HG02970 (cell line): ENCODE results near the gene PCDH7.

Source experiments
- ATAC-seq: cut with Tn5 transposase; IDR thresholded peaks from one replicate; pipeline ENCODE4 v1.9.1; 2021; ENCODE audit warnings: mild to moderate bottlenecking, moderate library complexity, moderate number of reproducible peaks; ENCODE audit not compliant: unreplicated experiment, low FRiP score

Gene PCDH7

GRCh38 chr4:30720021-30720660 lies at the start of gene PCDH7:
TSS of gene PCDH7 (plus strand) at chr4:30720369. CDS start at chr4:30721423, 1,054 bp downstream.
- ATAC-seq: no peak

GRCh38 chr4:30671926-30672448 lies 48.2 kb upstream of the PCDH7 start:
- ATAC-seq: no peak

GRCh38 chr4:30696191-30696590 lies 24.0 kb upstream of the PCDH7 start:
- no peak for ATAC-seq

GRCh38 chr4:30714408-30715031 lies 5.6 kb upstream of the PCDH7 start:
- ATAC-seq: no peak

- no peak for ATAC-seq
Measured at GRCh38 chr4:30716158-30716557, 4.0 kb upstream of the PCDH7 start.

GRCh38 chr4:30716681-30717207 lies 3.4 kb upstream of the PCDH7 start:
- no peak for ATAC-seq

GRCh38 chr4:30717208-30718020 lies 2.8 kb upstream of the PCDH7 start:
- ATAC-seq: no peak

- ATAC-seq: no peak
Measured at GRCh38 chr4:30718021-30718542, 2.1 kb upstream of the PCDH7 start.

GRCh38 chr4:30718641-30719453 lies 1.3 kb upstream of the PCDH7 start:
- no peak for ATAC-seq

- no peak for ATAC-seq
Measured at GRCh38 chr4:30719454-30720020, 632 bp upstream of the PCDH7 start.

- no peak for ATAC-seq
Measured at GRCh38 chr4:30720661-30721184, 554 bp downstream of the PCDH7 start.

GRCh38 chr4:30721185-30722091 lies 1.3 kb downstream of the PCDH7 start:
- no peak for ATAC-seq

- ATAC-seq: no peak
Measured at GRCh38 chr4:30722092-30722358, 1.9 kb downstream of the PCDH7 start.

- no peak for ATAC-seq
Measured at GRCh38 chr4:30722359-30723200, 2.4 kb downstream of the PCDH7 start.

- ATAC-seq: no peak
Measured at GRCh38 chr4:30723201-30723955, 3.2 kb downstream of the PCDH7 start.

- no peak for ATAC-seq
Measured at GRCh38 chr4:30724247-30724646, 4.1 kb downstream of the PCDH7 start.

- no peak for ATAC-seq
Measured at GRCh38 chr4:30725562-30725961, 5.4 kb downstream of the PCDH7 start.
